ENCODE measurements around the gene ANKS3.

Gene ANKS3

GRCh38 chr16:4693296-4693955 lies 40.6 kb downstream of the ANKS3 start, which contains the start of gene NUDT16L1 (continued):
- TF ChIP-seq ZXDB (tag by site-specific recombination; IDR thresholded peaks at IDR 0.05): 0 out of 2 replicates have a peak, but pooled peaks have one; percentile 11
- TF ChIP-seq ZNF121 (tag by site-specific recombination; IDR thresholded peaks at IDR 0.05): no peak
- TF ChIP-seq ZFP3 (tag by site-specific recombination; IDR thresholded peaks at IDR 0.05; ENCODE audit: low read depth): no peak
- TF ChIP-seq SP2 (tag by site-specific recombination; IDR thresholded peaks at IDR 0.05): peak; percentile 90
- no peak for TF ChIP-seq ZNF501 (tag by site-specific recombination; IDR thresholded peaks at IDR 0.05)
- peak; percentile 52; the same call in 1 of the 2 replicates for TF ChIP-seq ZNF561 (tag by site-specific recombination; IDR thresholded peaks at IDR 0.05; ENCODE audit: borderline replicate concordance)
- TF ChIP-seq ZNF10 (tag by site-specific recombination; IDR thresholded peaks at IDR 0.05): no peak
- TF ChIP-seq ZNF843 (tag by site-specific recombination; IDR thresholded peaks at IDR 0.05): peak; percentile 11; the same call in 1 of the 2 replicates
- no peak for TF ChIP-seq HOXC10 (CRISPR knock-in tag; IDR thresholded peaks at IDR 0.05)
- TF ChIP-seq GLI2 (tag by site-specific recombination; IDR thresholded peaks at IDR 0.05; ENCODE audit: borderline replicate concordance, low read depth): no peak
- TF ChIP-seq ZNF366 (tag by site-specific recombination; conservative IDR thresholded peaks at IDR 0.05): no peak
- peak; percentile 75 for TF ChIP-seq ZBTB8A (tag by site-specific recombination; IDR thresholded peaks at IDR 0.05)
- peak; percentile 64; the same call in 1 of the 2 replicates for TF ChIP-seq PRDM10 (tag by site-specific recombination; IDR thresholded peaks at IDR 0.05)
- TF ChIP-seq, protein P1, sequence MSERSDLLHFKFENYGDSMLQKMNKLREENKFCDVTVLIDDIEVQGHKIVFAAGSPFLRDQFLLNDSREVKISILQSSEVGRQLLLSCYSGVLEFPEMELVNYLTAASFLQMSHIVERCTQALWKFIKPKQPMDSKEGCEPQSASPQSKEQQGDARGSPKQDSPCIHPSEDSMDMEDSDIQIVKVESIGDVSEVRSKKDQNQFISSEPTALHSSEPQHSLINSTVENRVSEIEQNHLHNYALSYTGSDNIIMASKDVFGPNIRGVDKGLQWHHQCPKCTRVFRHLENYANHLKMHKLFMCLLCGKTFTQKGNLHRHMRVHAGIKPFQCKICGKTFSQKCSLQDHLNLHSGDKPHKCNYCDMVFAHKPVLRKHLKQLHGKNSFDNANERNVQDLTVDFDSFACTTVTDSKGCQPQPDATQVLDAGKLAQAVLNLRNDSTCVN (tag by site-specific recombination; optimal IDR thresholded peaks at IDR 0.05): peak; percentile 91
- no peak for TF ChIP-seq ZNF658 (tag by site-specific recombination; IDR thresholded peaks at IDR 0.05)
- TF ChIP-seq ZNF239 (tag by site-specific recombination; IDR thresholded peaks at IDR 0.05): no peak
- TF ChIP-seq ZFP69B (tag by site-specific recombination; IDR thresholded peaks at IDR 0.05): no peak
- no peak for TF ChIP-seq ZNF341 (tag by site-specific recombination; IDR thresholded peaks at IDR 0.05; ENCODE audit: low read depth)
- no peak for TF ChIP-seq ZBTB20 (tag by site-specific recombination; IDR thresholded peaks at IDR 0.05)
- TF ChIP-seq ZNF2 (tag by site-specific recombination; IDR thresholded peaks at IDR 0.05): no peak
- no peak for TF ChIP-seq ZFP41 (tag by site-specific recombination; IDR thresholded peaks at IDR 0.05; ENCODE audit: borderline replicate concordance)
- no peak for TF ChIP-seq ZNF426 (tag by site-specific recombination; IDR thresholded peaks at IDR 0.05)
- no peak for TF ChIP-seq WT1 (tag by site-specific recombination; IDR thresholded peaks at IDR 0.05)
- TF ChIP-seq ZBTB17 (tag by site-specific recombination; IDR thresholded peaks at IDR 0.05): peak; percentile 55
- TF ChIP-seq ZBTB44 (tag by site-specific recombination; IDR thresholded peaks at IDR 0.05): no peak
- peak; percentile 77 for TF ChIP-seq KLF8 (tag by site-specific recombination; IDR thresholded peaks at IDR 0.05)
- no peak for TF ChIP-seq ZNF670 (tag by site-specific recombination; IDR thresholded peaks at IDR 0.05; ENCODE audit: low read depth)
- no peak for TF ChIP-seq ZNF18 (tag by site-specific recombination; IDR thresholded peaks at IDR 0.05)
- TF ChIP-seq KLF1 (tag by site-specific recombination; IDR thresholded peaks at IDR 0.05): no peak
- TF ChIP-seq ZSCAN30 (tag by site-specific recombination; IDR thresholded peaks at IDR 0.05): 0 out of 2 replicates have a peak, but pooled peaks have one; percentile 16
- no peak; the same call in 1 of the 2 replicates for TF ChIP-seq KLF9 (tag by site-specific recombination; IDR thresholded peaks at IDR 0.05; ENCODE audit: low read depth)
- no peak for TF ChIP-seq SALL2 (tag by site-specific recombination; IDR thresholded peaks at IDR 0.05; ENCODE audit: borderline replicate concordance)
